Naive thymus-derived CD4-positive, alpha-beta T cell (primary cell): Measurements from ENCODE around the gene ANKRD23. TPM values are rescaled to one million over a fixed set of nuclear protein-coding genes. Genes with fewer than 3 reads are reported as not detected.
A peak's percentile ranks its signal among the peaks of the same experiment; 100 is the strongest.

ENCODE experiments used
- ATAC-seq: fragments of 150-1000 bp; cut with Tn5 transposase; 2 replicates; pipeline ENCODE4 v1.10.0; 2021; ENCODE audit warnings: mild to moderate bottlenecking, moderate library complexity
- CTCF ChIA-PET: fragments of 350-600 bp; sonication (Branson Sonifier 250); formaldehyde crosslinking; loops from one replicate; lab custom pipeline; 2021; ENCODE audit warnings: antibody characterized with exemption; lab: Charles Lee
- POLR2A ChIA-PET: fragments of 350-600 bp; sonication (Branson Sonifier 250); formaldehyde crosslinking; loops from one replicate; lab custom pipeline; 2021; ENCODE audit warnings: antibody characterized with exemption, inconsistent platforms; lab: Charles Lee
- DNase-seq, 9 donors: peaks; one replicate each; pipeline versions ENCODE4 v3.0.0 to v3.0.0-alpha.2; 2020 to 2022; ENCODE audit warnings: mixed read lengths in 1 of 9
- H3K27ac ChIP-seq: one replicate; pipeline ENCODE4 v1.7.0; 2013; ENCODE audit warnings: mild to moderate bottlenecking, low read depth, low read length, moderate library complexity
- H3K27me3 ChIP-seq, 2 donors: one replicate each; pipeline ENCODE4 v1.7.0; 2013; ENCODE audit warnings: low read length in 2 of 2, mild to moderate bottlenecking in 2 of 2, moderate library complexity in 2 of 2; ENCODE audit not compliant: control insufficient read depth in 2 of 2, insufficient read depth in 2 of 2
- H3K36me3 ChIP-seq, 3 experiments: 1 replicate in 2 of 3; 2 replicates in 1 of 3; pipeline ENCODE4 v1.7.0; 2013; ENCODE audit warnings: low read length in 3 of 3, mild to moderate bottlenecking in 3 of 3, moderate library complexity in 1 of 3; ENCODE audit not compliant: insufficient read depth in 3 of 3, control insufficient read depth in 2 of 3
- H3K4me1 ChIP-seq, 2 donors: one replicate each; pipeline ENCODE4 v1.7.0; 2013; ENCODE audit warnings: low read length in 2 of 2, mild to moderate bottlenecking in 2 of 2, moderate library complexity in 1 of 2; ENCODE audit not compliant: control insufficient read depth in 2 of 2, insufficient read depth in 2 of 2
- H3K4me3 ChIP-seq: 2 replicates; pipeline ENCODE4 v1.7.0; 2013; ENCODE audit warnings: mild to moderate bottlenecking, low read length
- H3K9me3 ChIP-seq, 3 experiments: 1 replicate in 2 of 3; 2 replicates in 1 of 3; pipeline ENCODE4 v1.7.0; 2013; ENCODE audit warnings: low read length in 3 of 3; ENCODE audit not compliant: control insufficient read depth in 2 of 3
- H3K27ac Mint-ChIP-seq, 9 donors: one replicate each; pipeline ENCODE4 v1.8.0; 2020 to 2022; ENCODE audit warnings: mixed read lengths in 9 of 9, mild to moderate bottlenecking in 8 of 9, moderate library complexity in 5 of 9, inconsistent platforms in 2 of 9
- H3K27me3 Mint-ChIP-seq, 5 donors: one replicate each; pipeline ENCODE4 v1.8.0; 2021 to 2022; ENCODE audit warnings: mixed read lengths in 5 of 5, mild to moderate bottlenecking in 1 of 5
- H3K36me3 Mint-ChIP-seq, 5 donors: one replicate each; pipeline ENCODE4 v1.8.0; 2020 to 2022; ENCODE audit warnings: mixed read lengths in 5 of 5, mild to moderate bottlenecking in 3 of 5, inconsistent platforms in 1 of 5
- H3K4me1 Mint-ChIP-seq, 7 donors: one replicate each; pipeline ENCODE4 v1.8.0; 2020 to 2022; ENCODE audit warnings: mixed read lengths in 7 of 7, mild to moderate bottlenecking in 3 of 7, inconsistent platforms in 1 of 7
- H3K4me3 Mint-ChIP-seq, 10 donors: one replicate each; pipeline ENCODE4 v1.8.0; 2020 to 2022; ENCODE audit warnings: mild to moderate bottlenecking in 10 of 10, mixed read lengths in 10 of 10, moderate library complexity in 6 of 10, inconsistent platforms in 2 of 10
- H3K9me3 Mint-ChIP-seq, 11 donors: one replicate each; pipeline ENCODE4 v1.8.0; 2020 to 2022; ENCODE audit warnings: mixed read lengths in 11 of 11, mild to moderate bottlenecking in 4 of 11, inconsistent platforms in 1 of 11, moderate library complexity in 1 of 11
- intact Hi-C, 2 donors: fragments of 100-400 bp; cut with micrococcal nuclease; formaldehyde crosslinking; loops; one replicate each; pipeline ENCODE4 v1.15.1; 2023
- polyA plus RNA-seq, 2 donors: library from polyadenylated mRNA; unstranded; fragments of 300-500 nt; fragmentation: Illumina TruSeq; gene quantifications; one replicate each; pipeline ENCODE4 v1.2.3, GENCODE V29; 2021
- total RNA-seq, 6 experiments: library from RNA in 5 of 6; stranded (reverse) in 5 of 6; gene quantifications; 1 replicate in 5 of 6; 2 replicates in 1 of 6; pipeline ENCODE4 v1.2.3 and lab custom pipeline; 2021 to 2026

Gene ANKRD23
- total and polyA plus RNA-seq, 7 experiments from 2014 or later: 0.64 to 19.8 (median 11.7) TPM

DNA sequence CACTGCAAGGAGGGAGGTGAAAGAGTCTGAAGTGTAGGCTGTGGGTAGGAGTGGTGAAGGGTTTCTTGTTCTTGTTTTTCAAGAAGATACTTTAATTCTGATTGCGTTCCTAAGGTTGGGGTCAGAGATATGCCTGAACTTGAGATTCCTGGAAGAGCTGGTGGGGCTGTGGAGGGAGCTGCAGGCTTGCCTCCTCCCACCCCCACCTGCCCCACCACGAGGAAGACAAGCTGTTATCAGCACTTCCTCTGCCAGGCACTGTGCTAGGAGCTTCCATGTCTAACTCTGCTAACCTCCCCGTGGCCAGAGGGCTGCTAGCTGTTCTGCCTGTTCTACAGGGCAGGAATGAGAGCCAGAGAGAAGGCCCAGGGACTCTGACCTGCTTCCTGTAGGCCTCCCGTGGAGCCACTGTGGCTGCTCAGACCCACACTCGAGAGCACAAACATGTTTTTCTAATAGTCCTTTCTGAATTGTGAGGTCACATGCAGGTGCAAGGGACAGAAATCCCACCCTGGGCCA is 13.7 kb downstream of the ANKRD23 start:
- CTCF ChIA-PET: no interaction called here
- H3K27ac ChIP-seq: no peak overlapping the region
- Mint-ChIP-seq H3K4me1 (peaks cover 0 to 3% (median 0%) of the 10 kb centered on the region in 7 donors), H3K36me3 (peaks cover 12 to 45% (median 16%) of the 10 kb centered on the region in 5 donors), H3K27ac (peak overlapping the region in 5 of 9 donors; percentile 25 to 67 (median 44)), H3K27me3 (no peaks in the 10 kb centered on the region), H3K9me3 (no peaks in the 10 kb centered on the region), H3K4me3 (no peak overlapping the region)
- DNase-seq (no peak), ATAC-seq (no peak)
- intact Hi-C loops: no loop called here
- no peak overlapping the region for H3K4me3 ChIP-seq
- POLR2A ChIA-PET: no interaction called here
- no peaks in the 10 kb centered on the region for H3K9me3 ChIP-seq
- peaks cover 8 to 87% (median 17%) of the 10 kb centered on the region in 3 experiments for H3K36me3 ChIP-seq
- H3K27me3 ChIP-seq: no peaks in the 10 kb centered on the region
- H3K4me1 ChIP-seq: no peaks in the 10 kb centered on the region

- Histone ChIP-seq H3K27me3 (no peaks in the 10 kb centered on the region), H3K27ac (no peak overlapping the region), H3K36me3 (peaks cover 8 to 97% (median 17%) of the 10 kb centered on the region in 3 experiments), H3K4me3 (no peak overlapping the region), H3K4me1 (no peaks in the 10 kb centered on the region), H3K9me3 (no peaks in the 10 kb centered on the region)
- Mint-ChIP-seq H3K27ac (no peak overlapping the region), H3K4me1 (peaks cover 0 to 9% (median 4%) of the 10 kb centered on the region in 7 donors), H3K27me3 (no peaks in the 10 kb centered on the region), H3K36me3 (peaks cover 12 to 45% (median 16%) of the 10 kb centered on the region in 5 donors), H3K9me3 (no peaks in the 10 kb centered on the region), H3K4me3 (no peak overlapping the region)
- ChIA-PET POLR2A (no interaction called here), CTCF (no interaction called here)
- DNase-seq (no peak), ATAC-seq (no peak)
- intact Hi-C loops: no loop called here
These were observed 14.9 kb downstream of the ANKRD23 start for GRCh38 chr2:96828874-96829273.

DNA sequence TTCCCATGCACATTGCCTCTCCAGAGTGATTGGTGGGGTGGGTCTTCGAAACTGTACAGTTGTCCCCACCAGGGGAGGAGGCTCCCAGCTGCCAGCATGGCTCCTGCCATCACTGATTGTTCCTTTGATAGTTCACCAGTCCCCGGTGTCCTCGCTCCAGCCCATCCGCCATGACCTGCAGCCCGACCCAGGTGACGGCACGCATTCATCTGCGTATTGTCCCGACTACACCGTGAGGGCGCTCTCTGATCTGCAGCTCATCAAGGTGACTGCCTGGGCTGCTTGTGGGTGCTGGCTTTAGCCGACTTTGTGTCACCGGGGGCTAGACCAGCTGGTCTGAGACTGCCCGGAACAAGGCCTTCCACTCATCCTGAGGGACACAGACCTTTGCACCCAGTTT is 15.4 kb downstream of the ANKRD23 start:
- Mint-ChIP-seq H3K27me3 (no peaks in the 10 kb centered on the region), H3K4me3 (no peak overlapping the region), H3K27ac (peak overlapping the region in 1 of 9 donors; percentile 16), H3K4me1 (peaks cover 0 to 9% (median 6%) of the 10 kb centered on the region in 7 donors), H3K9me3 (no peaks in the 10 kb centered on the region), H3K36me3 (peaks cover 12 to 42% (median 16%) of the 10 kb centered on the region in 5 donors)
- Histone ChIP-seq H3K27ac (no peak overlapping the region), H3K36me3 (peaks cover 8 to 95% (median 17%) of the 10 kb centered on the region in 3 experiments), H3K9me3 (no peaks in the 10 kb centered on the region), H3K27me3 (no peaks in the 10 kb centered on the region), H3K4me3 (no peak overlapping the region), H3K4me1 (no peaks in the 10 kb centered on the region)
- intact Hi-C loops: no loop called here
- no peak for ATAC-seq
- CTCF ChIA-PET: no interaction called here
- POLR2A ChIA-PET: no interaction called here
- DNase-seq: no peak

GRCh38 chr2:96826546-96827278 is 17.1 kb downstream of the ANKRD23 start:
- H3K27ac ChIP-seq: no peak overlapping the region
- no peak for DNase-seq
- no peak for ATAC-seq
- no peaks in the 10 kb centered on the region for H3K4me1 ChIP-seq
- no peak overlapping the region for H3K4me3 Mint-ChIP-seq
- H3K4me1 Mint-ChIP-seq: peaks cover 0 to 18% (median 10%) of the 10 kb centered on the region in 7 donors
- POLR2A ChIA-PET: no interaction called here
- H3K27ac Mint-ChIP-seq: no peak overlapping the region
- H3K36me3 ChIP-seq: peaks cover 8 to 92% (median 17%) of the 10 kb centered on the region in 3 experiments
- CTCF ChIA-PET: no interaction called here
- H3K9me3 Mint-ChIP-seq: no peaks in the 10 kb centered on the region
- peaks cover 12 to 32% (median 16%) of the 10 kb centered on the region in 5 donors for H3K36me3 Mint-ChIP-seq
- no peaks in the 10 kb centered on the region for H3K9me3 ChIP-seq
- no peaks in the 10 kb centered on the region for H3K27me3 Mint-ChIP-seq
- intact Hi-C loops: no loop called here
- H3K27me3 ChIP-seq: no peaks in the 10 kb centered on the region
- no peak overlapping the region for H3K4me3 ChIP-seq

GRCh38 chr2:96825057-96825456 is 18.8 kb downstream of the ANKRD23 start:
- H3K27ac Mint-ChIP-seq: no peak overlapping the region
- ChIA-PET CTCF (no interaction called here), POLR2A (no interaction called here)
- H3K27ac ChIP-seq: no peak overlapping the region
- peaks cover 6 to 15% of the 10 kb centered on the region in 2 donors for H3K4me1 ChIP-seq
- no peaks in the 10 kb centered on the region for H3K9me3 Mint-ChIP-seq
- H3K36me3 Mint-ChIP-seq: peaks cover 12 to 26% (median 16%) of the 10 kb centered on the region in 5 donors
- intact Hi-C loops: no loop called here
- peaks cover 4 to 80% (median 8%) of the 10 kb centered on the region in 3 experiments for H3K36me3 ChIP-seq
- H3K4me3 ChIP-seq: no peak overlapping the region
- no peak for DNase-seq
- H3K27me3 Mint-ChIP-seq: no peaks in the 10 kb centered on the region
- H3K9me3 ChIP-seq: no peaks in the 10 kb centered on the region
- no peak overlapping the region for H3K4me3 Mint-ChIP-seq
- no peaks in the 10 kb centered on the region for H3K27me3 ChIP-seq
- H3K4me1 Mint-ChIP-seq: peaks cover 13 to 34% (median 26%) of the 10 kb centered on the region in 7 donors
- no peak for ATAC-seq

DNA sequence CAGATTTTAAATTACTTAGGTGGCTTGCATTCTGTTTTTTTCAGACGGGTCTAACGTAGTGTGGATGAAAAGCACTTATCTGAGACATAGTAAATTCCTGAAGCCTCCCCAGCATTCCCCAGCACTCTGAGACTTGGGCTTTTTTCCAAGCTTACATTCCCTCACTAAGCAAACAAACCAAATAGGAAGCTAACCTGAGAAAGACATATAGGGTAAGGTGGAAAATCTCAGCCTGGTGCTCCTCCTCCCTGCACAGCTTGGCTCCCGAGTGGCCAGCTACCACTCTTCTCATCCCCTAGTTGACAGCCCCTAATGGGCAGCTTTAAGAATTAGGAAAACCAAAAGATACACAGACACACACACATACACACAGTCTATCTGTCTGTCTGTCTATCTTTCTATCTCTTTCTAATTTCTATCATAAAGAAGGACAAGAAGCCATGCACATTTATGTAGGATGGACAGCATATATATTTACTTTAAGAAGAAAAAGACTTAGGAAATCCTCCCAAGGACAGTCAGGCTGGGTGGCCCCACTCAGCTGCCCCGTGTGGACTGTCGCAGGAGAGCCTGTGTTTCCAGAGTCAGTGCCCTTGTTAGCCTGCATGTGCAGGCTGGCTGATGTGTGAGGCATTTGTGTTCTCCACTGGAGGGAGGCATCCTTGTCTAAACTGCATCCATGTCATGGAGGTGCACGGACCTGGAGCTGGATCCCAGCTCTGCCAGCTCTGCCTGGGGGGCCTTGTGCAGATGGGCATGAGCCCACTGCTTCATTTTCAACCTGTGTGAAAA is 19.5 kb downstream of the ANKRD23 start:
- intact Hi-C loops: no loop called here
- POLR2A ChIA-PET: no interaction called here
- peaks cover 21 to 42% (median 33%) of the 10 kb centered on the region in 7 donors for H3K4me1 Mint-ChIP-seq

More for the DNA sequence above, 19.5 kb downstream of the ANKRD23 start:
- Mint-ChIP-seq H3K27ac (peak overlapping the region in 2 of 9 donors; percentile 60 to 63), H3K9me3 (no peaks in the 10 kb centered on the region), H3K36me3 (peaks cover 8 to 26% (median 13%) of the 10 kb centered on the region in 5 donors), H3K27me3 (no peaks in the 10 kb centered on the region), H3K4me3 (no peak overlapping the region)
- peaks cover 14 to 23% of the 10 kb centered on the region in 2 donors for H3K4me1 ChIP-seq
- DNase-seq: no peak
- ATAC-seq: no peak
- no peak overlapping the region for H3K27ac ChIP-seq
- H3K27me3 ChIP-seq: no peaks in the 10 kb centered on the region
- CTCF ChIA-PET: interaction anchor here (1.7 kb wide), 1 partner anchor 33 kb away, joined by 4 read pairs; the partner anchor contains the start of gene ANKRD39
- no peaks in the 10 kb centered on the region for H3K9me3 ChIP-seq
- H3K36me3 ChIP-seq: peaks cover 0 to 77% (median 8%) of the 10 kb centered on the region in 3 experiments
- H3K4me3 ChIP-seq: no peak overlapping the region
